HUES48 (cell line): ENCODE measurements around the gene AIDA.
A peak's percentile ranks its signal among the peaks of the same experiment; 100 is the strongest.

Experiments
- H3K27ac ChIP-seq: one replicate; pipeline ENCODE4 v1.7.0; 2013; ENCODE audit warnings: low read depth, low read length, inconsistent platforms
- H3K27me3 ChIP-seq: 2 replicates; pipeline ENCODE4 v1.6.1; 2013; ENCODE audit warnings: mild to moderate bottlenecking, low read length; ENCODE audit not compliant: control insufficient read depth, insufficient read depth
- H3K36me3 ChIP-seq: 2 replicates; pipeline ENCODE4 v1.6.1; 2013; ENCODE audit warnings: low read length; ENCODE audit not compliant: control insufficient read depth, insufficient read depth
- H3K4me1 ChIP-seq: 2 replicates; pipeline ENCODE4 v1.6.1; 2013; ENCODE audit warnings: mild to moderate bottlenecking, low read length; ENCODE audit not compliant: control insufficient read depth, insufficient read depth
- H3K4me3 ChIP-seq: 2 replicates; pipeline ENCODE4 v1.5.1; 2013; ENCODE audit warnings: mild to moderate bottlenecking, low read depth, low read length
- H3K9ac ChIP-seq: 2 replicates; pipeline ENCODE4 v1.6.1; 2013; ENCODE audit warnings: mild to moderate bottlenecking, low read depth, low read length, moderate library complexity
- H3K9me3 ChIP-seq: 2 replicates; pipeline ENCODE4 v1.6.1; 2013; ENCODE audit warnings: low read length; ENCODE audit not compliant: control insufficient read depth, insufficient read depth

Gene AIDA

DNA sequence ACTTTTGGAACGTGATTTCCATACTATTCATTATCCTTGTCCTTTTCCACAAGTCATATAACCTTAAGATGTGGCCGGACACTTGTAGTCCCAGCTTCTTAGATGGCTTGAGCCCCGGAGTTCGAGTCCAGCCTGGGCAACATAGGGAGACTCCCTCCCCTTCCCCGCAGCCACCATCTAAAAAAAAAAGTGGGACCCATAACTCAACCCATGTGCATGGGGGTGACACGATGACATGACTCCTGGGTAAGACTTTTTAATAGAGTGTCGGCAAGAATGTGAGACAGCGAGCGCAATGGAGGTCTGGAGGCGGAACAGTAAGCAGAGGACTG, 68.7 kb downstream of the AIDA start:
- Histone ChIP-seq H3K27ac (peak overlapping the region; percentile 98), H3K27me3 (no peaks in the 10 kb centered on the region), H3K9ac (peak overlapping the region; percentile 92), H3K36me3 (peaks cover 31% of the 10 kb centered on the region), H3K4me1 (peaks cover 8% of the 10 kb centered on the region), H3K4me3 (peak overlapping the region; percentile 99), H3K9me3 (no peaks in the 10 kb centered on the region)

DNA sequence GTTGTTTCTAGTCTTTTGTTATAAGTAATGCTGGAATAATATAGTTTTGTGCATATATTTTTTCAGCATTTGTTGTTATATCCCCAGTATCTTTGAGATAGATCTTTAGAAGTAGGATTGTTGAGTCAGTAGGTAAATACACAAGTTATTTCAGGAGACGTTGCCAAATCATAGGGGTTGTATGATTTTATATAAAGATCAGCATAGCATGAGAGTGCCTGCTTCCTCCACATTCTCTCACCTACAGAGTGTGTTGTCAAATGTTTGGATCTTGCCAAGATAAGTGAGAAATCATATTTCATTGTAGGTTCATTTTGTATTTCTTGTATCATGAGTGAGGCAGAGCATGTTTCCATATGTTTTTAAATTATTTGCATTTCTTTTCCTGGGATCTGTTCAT, 69.8 kb downstream of the AIDA start:
- Histone ChIP-seq H3K27me3 (no peaks in the 10 kb centered on the region), H3K9ac (no peak overlapping the region), H3K36me3 (peaks cover 30% of the 10 kb centered on the region), H3K27ac (no peak overlapping the region), H3K4me1 (peaks cover 8% of the 10 kb centered on the region), H3K4me3 (no peak overlapping the region), H3K9me3 (no peaks in the 10 kb centered on the region)

DNA sequence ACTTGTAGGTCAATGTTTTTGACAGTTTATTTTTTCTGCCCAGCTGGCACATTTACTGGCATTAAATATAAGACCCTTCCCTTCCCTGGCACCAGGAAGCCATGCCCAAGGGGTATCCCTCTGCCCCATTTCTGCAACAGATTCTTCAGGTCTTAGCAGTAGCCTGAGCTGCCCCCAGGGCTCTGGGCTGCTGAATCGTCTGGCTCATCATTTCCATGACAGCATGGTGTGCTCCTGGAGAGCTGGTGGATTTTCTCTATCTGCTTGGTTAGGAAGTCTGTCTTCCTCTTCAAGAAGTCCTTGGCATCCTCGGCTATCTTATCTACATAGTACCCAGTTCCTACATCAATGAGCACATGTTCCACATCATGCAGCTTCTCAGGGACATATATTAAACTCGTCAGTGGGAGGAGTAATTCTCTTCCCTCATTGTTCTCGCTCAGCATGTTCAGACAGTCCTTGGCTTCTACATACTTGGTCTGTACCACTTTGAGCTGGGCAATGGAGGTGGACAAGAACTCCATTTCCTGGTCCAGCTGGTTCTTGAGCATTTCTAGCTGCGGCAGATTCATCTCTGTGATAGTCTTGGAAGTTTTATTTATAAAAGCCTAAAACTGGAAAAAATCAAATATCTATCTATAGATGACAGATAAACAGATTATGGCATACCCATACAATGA, 70.9 kb downstream of the AIDA start:
- Histone ChIP-seq H3K27ac (no peak overlapping the region), H3K4me1 (peaks cover 8% of the 10 kb centered on the region), H3K9ac (no peak overlapping the region), H3K9me3 (no peaks in the 10 kb centered on the region), H3K4me3 (no peak overlapping the region), H3K36me3 (peaks cover 29% of the 10 kb centered on the region), H3K27me3 (no peaks in the 10 kb centered on the region)

DNA sequence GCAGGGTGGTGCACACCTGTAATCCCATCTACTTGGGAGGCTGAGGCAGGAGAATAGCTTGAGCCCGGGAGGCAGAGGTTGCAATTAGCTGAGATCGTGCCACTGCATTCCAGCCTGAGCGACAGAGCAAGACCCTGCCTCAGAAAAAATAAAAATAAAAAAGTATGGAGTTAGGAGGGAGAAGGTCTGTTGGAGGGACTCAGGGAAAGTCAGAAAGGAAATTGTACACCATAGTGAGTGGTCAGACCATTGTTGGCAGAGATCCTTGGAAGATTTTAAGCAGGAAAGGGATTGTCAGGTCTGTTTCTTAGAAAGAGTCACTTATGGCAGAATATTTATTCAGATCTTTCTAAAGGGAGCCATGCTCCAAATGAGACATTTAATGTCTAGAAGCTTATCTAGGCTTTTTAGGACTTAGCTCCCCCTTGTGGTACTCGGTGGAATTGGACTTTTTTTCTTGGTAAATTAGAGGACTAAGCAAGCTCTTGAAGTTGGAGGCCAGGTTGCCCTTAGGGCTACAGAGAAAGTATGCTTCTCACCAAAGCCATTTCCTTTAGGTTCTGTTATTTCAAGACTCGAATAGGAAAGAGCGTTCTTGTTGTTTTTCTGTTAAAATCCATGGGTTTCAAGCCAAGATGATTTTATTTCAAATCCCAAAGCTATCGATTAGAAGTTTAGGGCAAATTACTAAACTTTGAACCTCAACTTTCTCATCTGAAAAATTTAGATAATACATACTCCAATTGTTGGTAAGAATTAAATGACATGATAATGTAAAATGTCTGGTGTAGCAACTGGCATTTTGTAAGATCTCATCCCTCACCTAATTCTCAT, 77.9 kb downstream of the AIDA start:
- Histone ChIP-seq H3K27ac (no peak overlapping the region), H3K4me3 (no peak overlapping the region), H3K27me3 (no peaks in the 10 kb centered on the region), H3K36me3 (peaks cover 85% of the 10 kb centered on the region), H3K9me3 (no peaks in the 10 kb centered on the region), H3K4me1 (no peaks in the 10 kb centered on the region), H3K9ac (no peak overlapping the region)

DNA sequence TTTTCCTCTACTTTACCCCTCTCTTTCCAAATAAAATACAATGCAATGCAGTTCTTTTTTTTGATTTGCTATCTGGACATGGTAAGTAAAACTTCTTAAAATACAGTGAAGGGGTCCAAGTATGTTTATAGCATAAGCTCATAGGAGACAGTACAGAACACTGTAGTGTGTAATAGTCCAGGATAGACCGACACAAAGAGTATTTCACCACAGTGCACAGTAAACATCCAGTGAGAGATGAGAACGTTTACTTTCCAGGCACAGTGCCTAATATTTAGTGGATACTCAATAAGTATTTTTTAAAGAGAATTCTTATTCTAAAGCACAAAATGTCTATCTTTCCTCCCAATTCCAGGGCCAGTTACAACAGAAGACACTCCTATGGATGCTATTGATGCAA, 79.5 kb downstream of the AIDA start:
- H3K27ac ChIP-seq, result no peak overlapping the region
- H3K36me3 ChIP-seq, result peaks cover 85% of the 10 kb centered on the region
- H3K9ac ChIP-seq, result no peak overlapping the region
- H3K4me1 ChIP-seq, result no peaks in the 10 kb centered on the region
- no peak overlapping the region for H3K4me3 ChIP-seq
- no peaks in the 10 kb centered on the region for H3K9me3 ChIP-seq
- H3K27me3 ChIP-seq, result no peaks in the 10 kb centered on the region

DNA sequence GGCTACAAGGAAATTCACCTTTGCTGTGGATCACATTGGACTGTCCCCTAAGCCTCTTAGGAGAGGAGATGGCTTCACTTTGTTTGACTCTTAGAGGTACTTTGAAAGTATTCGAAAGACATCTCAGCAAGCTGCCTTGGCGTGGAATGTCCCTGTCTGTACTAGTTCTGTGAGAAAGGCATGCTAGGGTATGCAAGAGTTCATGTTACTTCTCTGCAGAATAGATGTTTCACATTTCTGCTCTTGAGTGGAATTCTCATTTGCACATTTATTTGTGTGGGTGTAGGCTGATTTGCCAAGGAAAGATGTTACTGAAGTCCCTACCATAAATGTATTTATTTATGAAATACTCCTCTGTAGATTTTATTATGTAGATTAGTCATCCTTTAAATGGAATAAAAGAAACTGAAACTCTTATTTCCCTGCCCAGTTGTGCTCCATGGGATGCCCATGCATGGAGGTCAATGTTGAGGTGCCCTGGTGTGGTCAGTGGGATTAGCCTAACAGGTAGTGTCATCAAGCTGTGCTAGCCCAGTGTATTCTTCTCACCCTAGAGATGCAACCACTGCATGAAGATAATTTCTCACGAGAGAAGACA, 80.6 kb downstream of the AIDA start:
- H3K36me3 ChIP-seq, result peaks cover 87% of the 10 kb centered on the region
- no peak overlapping the region for H3K27ac ChIP-seq
- H3K27me3 ChIP-seq, result no peaks in the 10 kb centered on the region
- no peaks in the 10 kb centered on the region for H3K4me1 ChIP-seq
- no peak overlapping the region for H3K4me3 ChIP-seq
- no peak overlapping the region for H3K9ac ChIP-seq
- no peaks in the 10 kb centered on the region for H3K9me3 ChIP-seq

DNA sequence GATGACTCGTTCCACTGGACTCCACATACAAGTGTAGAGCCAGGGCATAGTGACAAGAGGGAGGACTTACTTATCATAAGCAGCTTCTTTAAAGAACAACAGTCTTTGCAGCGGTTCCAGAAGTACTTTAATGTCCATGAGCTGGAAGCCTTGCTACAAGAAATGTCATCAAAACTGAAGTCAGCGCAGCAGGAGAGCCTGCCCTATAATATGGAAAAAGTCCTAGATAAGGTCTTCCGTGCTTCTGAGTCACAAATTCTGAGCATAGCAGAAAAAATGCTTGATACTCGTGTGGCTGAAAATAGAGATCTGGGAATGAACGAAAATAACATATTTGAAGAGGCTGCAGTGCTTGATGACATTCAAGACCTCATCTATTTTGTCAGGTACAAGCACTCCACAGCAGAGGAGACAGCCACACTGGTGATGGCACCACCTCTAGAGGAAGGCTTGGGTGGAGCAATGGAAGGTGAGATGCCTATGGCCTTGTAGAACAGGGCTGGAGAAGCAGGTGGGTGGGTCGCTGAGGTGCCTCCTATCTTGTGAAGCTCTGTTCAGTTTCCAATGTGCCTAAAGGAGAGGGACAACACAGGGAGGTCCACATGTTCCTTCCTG, 82.3 kb downstream of the AIDA start:
- Histone ChIP-seq H3K27me3 (no peaks in the 10 kb centered on the region), H3K4me1 (no peaks in the 10 kb centered on the region), H3K9ac (no peak overlapping the region), H3K36me3 (peaks cover 87% of the 10 kb centered on the region), H3K27ac (no peak overlapping the region), H3K9me3 (no peaks in the 10 kb centered on the region), H3K4me3 (no peak overlapping the region)

DNA sequence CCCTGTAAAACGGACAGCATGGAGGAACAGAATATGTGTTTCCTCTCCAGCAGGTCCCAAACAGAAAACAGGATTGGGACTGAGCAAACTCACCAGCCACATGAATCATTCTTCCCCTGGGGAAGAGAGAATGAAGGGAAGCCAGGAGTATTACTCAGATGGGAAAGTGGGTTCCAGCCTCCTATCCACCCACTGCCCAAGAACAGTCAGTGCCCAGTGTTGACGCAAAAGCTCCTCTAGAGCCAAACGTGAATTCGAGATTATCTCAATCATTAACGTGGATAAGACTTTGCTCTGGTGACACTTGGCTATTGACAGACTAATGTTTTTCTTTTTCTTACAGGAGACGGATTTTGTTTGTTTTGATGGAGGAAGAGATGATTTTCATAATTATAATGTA, 85.1 kb downstream of the AIDA start:
- Histone ChIP-seq H3K9ac (no peak overlapping the region), H3K36me3 (peaks cover 89% of the 10 kb centered on the region)

DNA sequence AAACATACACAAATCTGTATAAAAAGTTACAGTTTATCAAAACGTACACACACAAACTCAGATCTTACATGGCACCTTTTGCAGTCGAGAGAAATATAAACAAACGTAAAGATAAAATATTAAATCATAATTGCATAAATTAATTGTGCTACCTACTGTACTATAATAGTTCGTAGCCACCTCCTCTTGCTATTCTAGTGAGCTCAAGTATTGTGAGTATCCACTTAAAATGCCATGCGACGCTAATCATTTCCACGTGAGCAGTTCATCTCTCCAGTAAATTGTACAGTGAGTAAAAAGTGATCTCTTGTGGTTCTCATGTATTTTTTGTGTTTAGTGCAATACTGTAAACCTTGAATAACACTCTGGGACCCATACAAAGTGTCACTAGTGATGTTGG, 88.1 kb downstream of the AIDA start:
- Histone ChIP-seq H3K9ac (no peak overlapping the region), H3K27ac (no peak overlapping the region), H3K9me3 (no peaks in the 10 kb centered on the region), H3K36me3 (peaks cover 69% of the 10 kb centered on the region), H3K4me3 (no peak overlapping the region), H3K27me3 (no peaks in the 10 kb centered on the region), H3K4me1 (0 out of 2 replicates have a peak, but pooled peaks cover under 1% of the 10 kb centered on the region)

More for the DNA sequence above, 85.1 kb downstream of the AIDA start:
- Histone ChIP-seq H3K4me3 (no peak overlapping the region), H3K9me3 (no peaks in the 10 kb centered on the region), H3K4me1 (no peaks in the 10 kb centered on the region), H3K27me3 (no peaks in the 10 kb centered on the region), H3K27ac (no peak overlapping the region)

DNA sequence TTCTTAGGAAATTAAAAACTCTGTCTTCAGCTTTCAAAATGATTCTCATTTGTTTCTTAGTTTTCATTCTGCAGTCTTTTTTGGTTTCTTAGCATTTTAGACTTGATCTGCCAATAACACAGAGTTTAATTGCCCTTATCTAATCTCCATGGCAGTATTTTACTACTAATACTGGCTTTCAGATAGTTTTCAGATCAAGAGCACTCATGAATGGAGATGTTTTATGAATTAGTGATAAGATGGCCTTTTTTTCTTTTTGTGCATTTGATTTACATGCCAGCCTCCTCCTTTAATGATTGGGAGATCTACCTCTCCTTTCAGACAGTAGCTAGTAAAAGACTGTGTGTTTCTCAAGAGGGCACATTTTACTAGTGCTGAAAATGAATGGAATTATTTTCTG, 88.8 kb downstream of the AIDA start:
- no peak overlapping the region for H3K9ac ChIP-seq
- H3K36me3 ChIP-seq, result peaks cover 61% of the 10 kb centered on the region
- H3K9me3 ChIP-seq, result no peaks in the 10 kb centered on the region
- H3K4me3 ChIP-seq, result no peak overlapping the region
- 0 out of 2 replicates have a peak, but pooled peaks cover 3% of the 10 kb centered on the region for H3K4me1 ChIP-seq
- no peaks in the 10 kb centered on the region for H3K27me3 ChIP-seq
- H3K27ac ChIP-seq, result no peak overlapping the region

DNA sequence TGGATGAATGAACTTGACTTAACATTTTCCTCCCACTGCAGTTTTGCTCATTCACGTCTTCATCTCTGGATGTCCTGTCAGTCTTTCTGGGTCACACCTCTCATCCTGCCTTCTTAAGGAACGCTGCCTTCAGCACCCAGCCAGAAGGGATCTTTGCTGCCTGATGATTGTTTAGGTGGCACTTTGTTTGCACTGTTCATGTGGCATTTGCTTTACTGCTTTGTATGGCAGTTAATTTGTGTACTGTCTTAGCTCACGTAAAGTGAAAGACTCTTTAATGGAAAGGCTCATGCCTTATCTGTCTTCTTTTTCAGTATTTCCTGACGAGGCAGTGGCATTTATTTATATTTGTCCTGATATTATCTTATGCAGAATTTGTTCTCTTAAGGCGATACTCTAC, 89.5 kb downstream of the AIDA start:
- no peaks in the 10 kb centered on the region for H3K9me3 ChIP-seq
- no peak overlapping the region for H3K27ac ChIP-seq
- H3K27me3 ChIP-seq, result no peaks in the 10 kb centered on the region
- peaks cover 54% of the 10 kb centered on the region for H3K36me3 ChIP-seq
- H3K4me3 ChIP-seq, result no peak overlapping the region
- H3K9ac ChIP-seq, result no peak overlapping the region
- 0 out of 2 replicates have a peak, but pooled peaks cover 3% of the 10 kb centered on the region for H3K4me1 ChIP-seq
